HepG2 (cell line): ENCODE results near the gene SDK1. TPM values are rescaled to one million over a fixed set of nuclear protein-coding genes. Genes with fewer than 3 reads are reported as not detected.

Experiments
- ATAC-seq: fragments of 200-7000 bp; cut with Tn5 transposase; 3 replicates; pipeline ENCODE4 v1.9.1; 2020; ENCODE audit warnings: mild to moderate bottlenecking, moderate library complexity
- BruUV-seq: library from RNA; stranded (reverse); fragments of 400-500 nt; replicated peaks from 2 replicates; lab custom pipeline; 2021; lab: Mats Ljungman, UMichigan
- CTCF ChIA-PET: fragments of 300-600 bp; formaldehyde crosslinking; extraction: SDS; loops from one replicate; lab custom pipeline; 2021; ENCODE audit warnings: low total read pairs, inconsistent platforms, low intra/inter-chr PET ratio; lab: Yijun Ruan, JAX
- POLR2A ChIA-PET: fragments of 350-600 bp; sonication (Branson Sonifier 250); formaldehyde crosslinking; loops from one replicate; lab custom pipeline; 2020; ENCODE audit warnings: antibody characterized with exemption, inconsistent platforms; lab: Yijun Ruan, JAX
- DNase-seq: peaks from one replicate; pipeline ENCODE4 v3.0.0-alpha.2; 2015; ENCODE audit warnings: low spot score
- FAIRE-seq: peaks from 3 replicates; lab custom pipeline; 2011; peaks lifted over from hg19 to GRCh38; lab: Jason Lieb, UNC
- H2AFZ ChIP-seq: one replicate; pipeline ENCODE4 v1.6.1; 2011; ENCODE audit warnings: low read length, inconsistent platforms
- H3K27ac ChIP-seq: fragments of 300-600 bp; 3 replicates; pipeline ENCODE4 v1.8.0; 2011; ENCODE audit warnings: mixed run types, mild to moderate bottlenecking, mixed read lengths, low read length, inconsistent platforms; ENCODE audit not compliant: insufficient read depth; ENCODE audit errors: extremely low read length
- H3K27me3 ChIP-seq, 2 experiments: fragments of 200-600 bp in 1 of 2; 2 replicates in 1 of 2; 3 replicates in 1 of 2; pipeline versions ENCODE4 v1.6.0 to v1.8.0; 2011; ENCODE audit warnings: low read length in 2 of 2, mild to moderate bottlenecking in 2 of 2, moderate library complexity in 2 of 2, inconsistent platforms in 1 of 2; ENCODE audit not compliant: insufficient read depth in 2 of 2, control insufficient read depth in 1 of 2
- H3K36me3 ChIP-seq, 2 experiments: fragments of 200-600 bp in 1 of 2; replicated peaks in 1 of 2; 2 replicates in 1 of 2; 3 replicates in 1 of 2; pipeline versions ENCODE4 v1.5.1 to v1.8.0; 2011; ENCODE audit warnings: low read length in 2 of 2, inconsistent platforms in 1 of 2; ENCODE audit not compliant: insufficient read depth in 2 of 2, control insufficient read depth in 1 of 2
- H3K4me1 ChIP-seq: 2 replicates; pipeline ENCODE4 v1.5.1; 2012; ENCODE audit warnings: low read length, inconsistent platforms; ENCODE audit not compliant: insufficient read depth
- H3K4me2 ChIP-seq: 2 replicates; pipeline ENCODE4 v1.6.0; 2011; ENCODE audit warnings: low read depth, low read length, inconsistent platforms
- H3K4me3 ChIP-seq, 3 experiments: fragments of 200-600 bp in 1 of 3; sonication (generic), shearing (Covaris generic) in 1 of 3; replicated peaks in 1 of 3; 2 replicates each; pipeline ENCODE4 v1.5.1; 2011 to 2016; ENCODE audit warnings: low read length in 3 of 3, inconsistent platforms in 2 of 3, low read depth in 2 of 3, mild to moderate bottlenecking in 2 of 3, control low read depth in 1 of 3, mixed read lengths in 1 of 3; ENCODE audit not compliant: insufficient read depth in 1 of 3
- H3K79me2 ChIP-seq: one replicate; pipeline ENCODE4 v1.6.1; 2011; ENCODE audit warnings: low read length, inconsistent platforms; ENCODE audit not compliant: insufficient read depth
- H3K9ac ChIP-seq: 2 replicates; pipeline ENCODE4 v1.6.0; 2011; ENCODE audit warnings: mild to moderate bottlenecking, low read depth, low read length, inconsistent platforms; ENCODE audit not compliant: insufficient read depth
- H3K9me3 ChIP-seq: 2 replicates; pipeline ENCODE4 v1.5.1; 2012; ENCODE audit warnings: mild to moderate bottlenecking, low read length
- H4K20me1 ChIP-seq: 2 replicates; pipeline ENCODE4 v1.6.0; 2011; ENCODE audit warnings: inconsistent platforms, mild to moderate bottlenecking, low read length, moderate library complexity; ENCODE audit not compliant: insufficient read depth
- ERF ChIP-seq: IDR thresholded peaks from 2 replicates; pipeline ENCODE4 v1.6.1; 2018; ENCODE audit warnings: missing biosample characterization, missing genetic modification reagents
- FOSL2 ChIP-seq: sonication (generic); formaldehyde crosslinking; IDR thresholded peaks from 2 replicates; pipeline ENCODE4 v1.4.0; 2020; ENCODE audit warnings: missing genetic modification reagents
- RXRB ChIP-seq: IDR thresholded peaks from 2 replicates; pipeline ENCODE4 v1.6.1; 2016; ENCODE audit warnings: borderline replicate concordance, missing genetic modification reagents, missing compliant biosample characterization
- SALL2 ChIP-seq: sonication (generic); formaldehyde crosslinking; IDR thresholded peaks from 2 replicates; pipeline ENCODE4 v1.8.1; 2023; ENCODE audit warnings: mild to moderate bottlenecking, missing genetic modification reagents, inconsistent platforms
- SATB2 ChIP-seq: sonication (generic); formaldehyde crosslinking; IDR thresholded peaks from 2 replicates; pipeline ENCODE4 v1.5.0; 2020; ENCODE audit warnings: missing genetic modification reagents
- ZNF7 ChIP-seq: IDR thresholded peaks from 2 replicates; pipeline ENCODE4 v1.6.1; 2016; ENCODE audit warnings: missing biosample characterization, missing genetic modification reagents
- WGBS: methylation state at CpG from one replicate; pipeline ENCODE4 v1.1.6; 2017; ENCODE audit warnings: low lambda C conversion rate; 5-methylcytosine and 5-hydroxymethylcytosine counted together
- in situ Hi-C: cut with HindIII; loops from 2 replicates; pipeline ENCODE4 v1.10.0; 2017; ENCODE audit warnings: low pct_unique_long_range_greater_than_20kb; ENCODE audit not compliant: extremely low pct_ligation_motif_present
- intact Hi-C: fragments of 100-400 bp; cut with micrococcal nuclease; formaldehyde crosslinking; loops from one replicate; pipeline ENCODE4 v1.10.0; 2022; ENCODE audit not compliant: unreplicated experiment
- polyA plus RNA-seq, 8 experiments: library from polyadenylated mRNA; depleted of rRNA in 3 of 8; stranded (reverse) in 7 of 8; unstranded in 1 of 8; fragments of >200 nt; fragmentation: Illumina TruSeq in 4 of 8; extraction: Trizol in 4 of 8; gene quantifications; 2 replicates each; pipeline versions ENCODE4 v1.2.1 to v1.2.3, GENCODE V29; 2011 to 2016; ENCODE audit warnings: low read depth in 4 of 8, missing spikeins in 1 of 8, mixed read lengths in 1 of 8; ENCODE audit not compliant: insufficient read depth in 1 of 8
- total RNA-seq, 5 experiments: library from RNA; depleted of rRNA; stranded (reverse); fragments of >200 nt; fragmentation: Illumina TruSeq; extraction: Trizol; gene quantifications; 2 replicates each; pipeline ENCODE4 v1.2.3, GENCODE V29; 2016; ENCODE audit warnings: low read depth in 1 of 5
- TF ChIP-seq, protein P1 (sequence below): sonication (generic); formaldehyde crosslinking; IDR thresholded peaks from 2 replicates; pipeline ENCODE4 v1.4.0; 2020; ENCODE audit warnings: missing genetic modification reagents, borderline replicate concordance
- TF ChIP-seq, protein P2 (sequence below): IDR thresholded peaks from 2 replicates; pipeline ENCODE4 v1.6.1; 2016; ENCODE audit warnings: low read depth, missing genetic modification reagents, missing compliant biosample characterization

The SDK1 gene
- total and polyA plus RNA-seq, 2 of the 13 experiments (the other 11 are each of a cell fraction or from before 2014, with no cell fraction given): 0.35 to 2.4 TPM

DNA sequence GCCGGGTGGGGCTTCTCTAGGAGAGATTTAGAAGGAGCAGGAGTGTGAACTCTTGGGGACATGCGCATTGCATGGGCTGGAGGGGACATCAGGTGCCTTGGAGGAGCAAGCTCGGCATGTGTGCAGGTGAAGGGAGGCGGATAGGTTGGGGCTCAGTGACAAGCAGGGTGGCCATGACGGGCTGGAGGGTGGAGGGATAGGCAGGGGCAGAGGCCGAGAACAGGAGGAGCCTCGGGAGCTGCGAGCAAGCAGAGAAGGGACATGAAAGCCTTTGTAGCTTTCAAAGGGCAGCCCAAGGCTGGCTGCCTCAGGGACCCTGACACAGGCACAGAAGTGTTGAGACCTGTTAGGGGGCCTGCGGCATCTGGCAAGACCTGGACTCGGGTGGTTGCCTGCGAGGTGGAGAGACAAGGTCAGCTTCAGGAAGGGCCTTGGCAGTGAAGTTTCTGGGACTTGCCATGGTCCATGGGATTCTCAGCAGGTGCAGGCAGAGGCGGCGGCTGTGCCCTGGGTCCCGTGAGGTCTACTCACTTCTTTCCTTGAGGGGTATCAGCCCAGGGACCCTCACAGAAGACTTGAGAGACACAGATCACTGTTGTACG lies 664.8 kb downstream of the SDK1 start:
- Histone ChIP-seq H3K79me2 (no peaks in the 10 kb centered on the region), H3K9me3 (no peaks in the 10 kb centered on the region), H3K4me3 (no peak overlapping the region), H3K27ac (no peak overlapping the region), H3K36me3 (no peaks in the 10 kb centered on the region; a peak in 1 of 5 replicates), H2AFZ (no peak overlapping the region), H3K4me2 (no peak overlapping the region), H4K20me1 (no peaks in the 10 kb centered on the region), H3K27me3 (no peaks in the 10 kb centered on the region), H3K9ac (no peak overlapping the region), H3K4me1 (0 out of 2 replicates have a peak, but pooled peaks cover 6% of the 10 kb centered on the region)
- ATAC-seq (no peak), DNase-seq (no peak), FAIRE-seq (no peak)
- ChIA-PET POLR2A (no interaction called here), CTCF (no interaction called here)
- intact Hi-C loops (no loop called here), in situ Hi-C loops (no loop called here)
- BruUV-seq: no TSS peak
- no peak for TF ChIP-seq ZNF7 (CRISPR knock-in tag)
- no peak for TF ChIP-seq SALL2 (CRISPR knock-in tag)
- no peak for TF ChIP-seq ERF
- no peak for TF ChIP-seq RXRB (CRISPR knock-in tag)
- 89% methylated on average over 9 of the region's 15 CpGs for WGBS

DNA sequence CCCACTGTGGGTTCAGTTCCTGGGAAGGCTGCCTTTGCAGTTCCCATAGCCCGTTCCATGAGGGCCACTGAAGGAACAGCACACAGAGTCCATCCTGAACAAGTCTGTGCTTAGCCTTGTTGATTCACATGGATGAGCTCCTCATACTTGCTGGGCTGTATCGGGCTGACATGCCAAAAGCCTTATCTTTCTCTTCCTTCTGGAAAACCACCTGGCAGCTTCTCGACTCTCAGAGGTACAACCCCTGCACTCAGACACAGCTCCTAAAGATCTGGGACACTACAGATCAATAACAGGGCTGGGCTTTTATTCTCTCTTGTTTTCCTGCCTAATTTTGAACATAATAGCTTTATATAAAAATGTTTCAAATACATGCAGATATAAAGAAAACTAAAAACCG lies 667.2 kb downstream of the SDK1 start:
- Histone ChIP-seq H3K79me2 (no peaks in the 10 kb centered on the region), H2AFZ (no peak overlapping the region), H3K4me2 (no peak overlapping the region), H3K36me3 (no peaks in the 10 kb centered on the region; a peak in 1 of 5 replicates), H3K27ac (no peak overlapping the region), H3K9me3 (no peaks in the 10 kb centered on the region), H4K20me1 (no peaks in the 10 kb centered on the region), H3K9ac (no peak overlapping the region), H3K4me3 (no peak overlapping the region), H3K4me1 (no peaks in the 10 kb centered on the region), H3K27me3 (no peaks in the 10 kb centered on the region)
- FAIRE-seq: no peak
- in situ Hi-C loops: no loop called here
- DNase-seq: no peak
- ChIA-PET POLR2A (no interaction called here), CTCF (no interaction called here)
- intact Hi-C loops: no loop called here
- no peak for ATAC-seq
- 87% methylated on average over 4 of the region's 4 CpGs for WGBS
- no TSS peak for BruUV-seq
- TF ChIP-seq, protein P1, sequence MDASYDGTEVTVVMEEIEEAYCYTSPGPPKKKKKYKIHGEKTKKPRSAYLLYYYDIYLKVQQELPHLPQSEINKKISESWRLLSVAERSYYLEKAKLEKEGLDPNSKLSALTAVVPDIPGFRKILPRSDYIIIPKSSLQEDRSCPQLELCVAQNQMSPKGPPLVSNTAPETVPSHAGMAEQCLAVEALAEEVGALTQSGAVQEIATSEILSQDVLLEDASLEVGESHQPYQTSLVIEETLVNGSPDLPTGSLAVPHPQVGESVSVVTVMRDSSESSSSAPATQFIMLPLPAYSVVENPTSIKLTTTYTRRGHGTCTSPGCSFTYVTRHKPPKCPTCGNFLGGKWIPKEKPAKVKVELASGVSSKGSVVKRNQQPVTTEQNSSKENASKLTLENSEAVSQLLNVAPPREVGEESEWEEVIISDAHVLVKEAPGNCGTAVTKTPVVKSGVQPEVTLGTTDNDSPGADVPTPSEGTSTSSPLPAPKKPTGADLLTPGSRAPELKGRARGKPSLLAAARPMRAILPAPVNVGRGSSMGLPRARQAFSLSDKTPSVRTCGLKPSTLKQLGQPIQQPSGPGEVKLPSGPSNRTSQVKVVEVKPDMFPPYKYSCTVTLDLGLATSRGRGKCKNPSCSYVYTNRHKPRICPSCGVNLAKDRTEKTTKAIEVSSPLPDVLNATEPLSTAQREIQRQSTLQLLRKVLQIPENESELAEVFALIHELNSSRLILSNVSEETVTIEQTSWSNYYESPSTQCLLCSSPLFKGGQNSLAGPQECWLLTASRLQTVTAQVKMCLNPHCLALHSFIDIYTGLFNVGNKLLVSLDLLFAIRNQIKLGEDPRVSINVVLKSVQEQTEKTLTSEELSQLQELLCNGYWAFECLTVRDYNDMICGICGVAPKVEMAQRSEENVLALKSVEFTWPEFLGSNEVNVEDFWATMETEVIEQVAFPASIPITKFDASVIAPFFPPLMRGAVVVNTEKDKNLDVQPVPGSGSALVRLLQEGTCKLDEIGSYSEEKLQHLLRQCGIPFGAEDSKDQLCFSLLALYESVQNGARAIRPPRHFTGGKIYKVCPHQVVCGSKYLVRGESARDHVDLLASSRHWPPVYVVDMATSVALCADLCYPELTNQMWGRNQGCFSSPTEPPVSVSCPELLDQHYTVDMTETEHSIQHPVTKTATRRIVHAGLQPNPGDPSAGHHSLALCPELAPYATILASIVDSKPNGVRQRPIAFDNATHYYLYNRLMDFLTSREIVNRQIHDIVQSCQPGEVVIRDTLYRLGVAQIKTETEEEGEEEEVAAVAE (CRISPR knock-in tag): no peak
- TF ChIP-seq, protein P2, sequence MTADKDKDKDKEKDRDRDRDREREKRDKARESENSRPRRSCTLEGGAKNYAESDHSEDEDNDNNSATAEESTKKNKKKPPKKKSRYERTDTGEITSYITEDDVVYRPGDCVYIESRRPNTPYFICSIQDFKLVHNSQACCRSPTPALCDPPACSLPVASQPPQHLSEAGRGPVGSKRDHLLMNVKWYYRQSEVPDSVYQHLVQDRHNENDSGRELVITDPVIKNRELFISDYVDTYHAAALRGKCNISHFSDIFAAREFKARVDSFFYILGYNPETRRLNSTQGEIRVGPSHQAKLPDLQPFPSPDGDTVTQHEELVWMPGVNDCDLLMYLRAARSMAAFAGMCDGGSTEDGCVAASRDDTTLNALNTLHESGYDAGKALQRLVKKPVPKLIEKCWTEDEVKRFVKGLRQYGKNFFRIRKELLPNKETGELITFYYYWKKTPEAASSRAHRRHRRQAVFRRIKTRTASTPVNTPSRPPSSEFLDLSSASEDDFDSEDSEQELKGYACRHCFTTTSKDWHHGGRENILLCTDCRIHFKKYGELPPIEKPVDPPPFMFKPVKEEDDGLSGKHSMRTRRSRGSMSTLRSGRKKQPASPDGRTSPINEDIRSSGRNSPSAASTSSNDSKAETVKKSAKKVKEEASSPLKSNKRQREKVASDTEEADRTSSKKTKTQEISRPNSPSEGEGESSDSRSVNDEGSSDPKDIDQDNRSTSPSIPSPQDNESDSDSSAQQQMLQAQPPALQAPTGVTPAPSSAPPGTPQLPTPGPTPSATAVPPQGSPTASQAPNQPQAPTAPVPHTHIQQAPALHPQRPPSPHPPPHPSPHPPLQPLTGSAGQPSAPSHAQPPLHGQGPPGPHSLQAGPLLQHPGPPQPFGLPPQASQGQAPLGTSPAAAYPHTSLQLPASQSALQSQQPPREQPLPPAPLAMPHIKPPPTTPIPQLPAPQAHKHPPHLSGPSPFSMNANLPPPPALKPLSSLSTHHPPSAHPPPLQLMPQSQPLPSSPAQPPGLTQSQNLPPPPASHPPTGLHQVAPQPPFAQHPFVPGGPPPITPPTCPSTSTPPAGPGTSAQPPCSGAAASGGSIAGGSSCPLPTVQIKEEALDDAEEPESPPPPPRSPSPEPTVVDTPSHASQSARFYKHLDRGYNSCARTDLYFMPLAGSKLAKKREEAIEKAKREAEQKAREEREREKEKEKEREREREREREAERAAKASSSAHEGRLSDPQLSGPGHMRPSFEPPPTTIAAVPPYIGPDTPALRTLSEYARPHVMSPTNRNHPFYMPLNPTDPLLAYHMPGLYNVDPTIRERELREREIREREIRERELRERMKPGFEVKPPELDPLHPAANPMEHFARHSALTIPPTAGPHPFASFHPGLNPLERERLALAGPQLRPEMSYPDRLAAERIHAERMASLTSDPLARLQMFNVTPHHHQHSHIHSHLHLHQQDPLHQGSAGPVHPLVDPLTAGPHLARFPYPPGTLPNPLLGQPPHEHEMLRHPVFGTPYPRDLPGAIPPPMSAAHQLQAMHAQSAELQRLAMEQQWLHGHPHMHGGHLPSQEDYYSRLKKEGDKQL (CRISPR knock-in tag): no peak
- TF ChIP-seq FOSL2 (CRISPR knock-in tag): no peak
- no peak for TF ChIP-seq SATB2 (CRISPR knock-in tag)
